Renal cortex interstitium (tissue), 11 donors: ENCODE measurements around the gene CAMKMT. TPM values are rescaled to one million over a fixed set of nuclear protein-coding genes. Genes with fewer than 3 reads are reported as not detected.

ENCODE experiments used
- DNase-seq, 11 donors: peaks; one replicate each; pipeline ENCODE4 v3.0.0-alpha.2; 2013; ENCODE audit warnings: low read depth in 9 of 11, low spot score in 4 of 11; ENCODE audit errors: extremely low read depth in 1 of 11
- polyA plus RNA-seq, 3 donors: library from polyadenylated mRNA; unstranded; fragments of 120-200 nt; gene quantifications; one replicate each; pipeline ENCODE4 v1.2.1, GENCODE V29; 2013; ENCODE audit not compliant: insufficient read length in 3 of 3

Gene CAMKMT
- polyA plus RNA-seq, 3 donors, result 13.2 to 14.8 (median 14.5) TPM

- no peak for DNase-seq
Observed at GRCh38 chr2:44651974-44652373, 290.2 kb downstream of the CAMKMT start.

DNA sequence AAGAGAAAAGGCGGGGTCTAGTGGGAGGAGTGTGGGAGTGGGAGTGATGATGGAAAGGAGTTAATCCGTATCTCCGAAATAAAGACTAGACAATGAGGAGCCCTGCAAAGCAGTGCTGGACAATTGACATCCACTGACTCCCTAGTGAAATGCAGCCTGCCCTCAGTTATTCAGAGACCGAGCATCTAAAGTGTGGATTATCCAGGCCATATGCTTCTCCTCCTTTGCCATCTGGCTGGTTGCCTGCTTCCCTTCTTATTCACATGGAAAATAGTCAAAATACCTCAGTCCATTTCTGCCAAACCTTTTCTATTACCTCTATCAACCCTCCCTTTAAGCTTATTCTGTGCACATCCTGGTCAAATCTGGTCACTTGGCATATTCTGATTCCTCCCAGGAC, 291.0 kb downstream of the CAMKMT start:
- DNase-seq, result no peak

DNA sequence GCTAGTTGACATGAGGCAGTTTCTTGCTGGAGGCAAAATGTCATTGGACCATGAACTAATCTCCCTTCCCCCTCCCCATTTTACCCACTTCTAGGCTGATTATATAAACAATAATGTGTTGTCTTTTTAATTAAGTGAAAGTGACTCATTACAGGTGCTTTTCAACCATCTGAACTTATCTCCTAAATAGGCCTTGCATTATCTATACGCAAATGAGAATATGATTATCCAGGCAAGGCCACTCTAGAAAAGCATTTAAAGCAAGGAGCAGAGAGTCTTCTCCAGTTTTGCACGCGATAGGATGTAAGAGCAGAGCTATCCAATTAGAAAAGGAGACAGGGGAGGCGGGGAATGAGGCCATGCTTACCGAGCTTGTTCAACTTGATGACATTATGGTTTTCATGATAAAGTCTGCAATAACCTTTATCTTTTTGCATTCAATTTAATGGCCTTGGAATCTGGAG, 293.7 kb downstream of the CAMKMT start:
- no peak for DNase-seq

GRCh38 chr2:44656460-44656859, 294.7 kb downstream of the CAMKMT start:
- DNase-seq, result no peak

DNA sequence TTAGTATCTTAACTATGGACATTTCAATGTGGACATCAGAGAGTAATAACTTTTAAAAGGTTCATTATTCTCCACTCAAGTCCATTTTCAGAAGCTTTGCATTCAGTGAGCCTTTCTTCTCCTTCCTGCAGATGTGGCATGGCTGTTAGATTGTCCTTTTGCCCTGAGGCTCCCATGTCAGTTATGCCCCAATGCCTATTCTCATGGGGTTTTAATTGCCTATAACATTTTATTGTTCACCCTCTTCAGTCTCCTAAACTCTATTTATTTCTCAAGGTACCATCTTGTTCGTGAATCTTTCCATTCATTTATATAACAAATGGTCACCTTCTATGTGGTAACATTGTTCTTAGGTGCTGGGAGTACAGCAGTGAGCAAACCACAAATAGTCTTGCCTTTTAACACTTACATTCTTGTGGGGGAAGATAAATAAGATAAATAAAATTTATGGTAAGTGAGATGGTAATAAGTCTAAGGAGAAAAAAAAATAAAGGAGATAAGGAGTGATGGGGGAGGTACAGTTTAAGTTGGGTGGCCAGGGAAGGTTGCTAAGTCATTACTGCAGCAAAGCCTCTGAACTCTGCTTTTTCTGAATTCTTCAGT, 301.8 kb downstream of the CAMKMT start:
- DNase-seq, result no peak

GRCh38 chr2:44668336-44668735, 306.6 kb downstream of the CAMKMT start:
- DNase-seq, result no peak

- DNase-seq, result no peak
Observed at GRCh38 chr2:44671276-44671675, 309.5 kb downstream of the CAMKMT start.

- no peak for DNase-seq
Observed at GRCh38 chr2:44671916-44672315, 310.2 kb downstream of the CAMKMT start.

DNA sequence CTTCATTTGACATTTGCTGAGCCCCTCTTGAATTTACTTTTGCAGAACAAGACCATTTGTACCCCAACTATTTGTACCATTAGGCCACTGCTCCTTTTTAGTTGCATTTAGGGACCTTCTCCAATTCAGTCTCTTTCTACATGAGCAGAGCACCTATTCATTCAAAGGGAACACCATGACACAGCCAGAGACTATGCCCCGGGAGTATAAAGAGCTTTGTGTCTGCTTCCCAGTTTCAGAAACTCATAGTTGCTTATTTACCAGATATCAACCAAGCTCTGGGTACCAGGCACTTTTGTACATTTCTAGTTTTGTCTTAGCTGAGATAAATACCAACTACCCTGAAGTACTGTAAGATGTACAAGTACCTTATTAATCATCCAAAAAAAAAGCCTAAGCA, 310.7 kb downstream of the CAMKMT start:
- DNase-seq, result no peak

GRCh38 chr2:44674473-44675284, 312.9 kb downstream of the CAMKMT start:
- no peak for DNase-seq

DNA sequence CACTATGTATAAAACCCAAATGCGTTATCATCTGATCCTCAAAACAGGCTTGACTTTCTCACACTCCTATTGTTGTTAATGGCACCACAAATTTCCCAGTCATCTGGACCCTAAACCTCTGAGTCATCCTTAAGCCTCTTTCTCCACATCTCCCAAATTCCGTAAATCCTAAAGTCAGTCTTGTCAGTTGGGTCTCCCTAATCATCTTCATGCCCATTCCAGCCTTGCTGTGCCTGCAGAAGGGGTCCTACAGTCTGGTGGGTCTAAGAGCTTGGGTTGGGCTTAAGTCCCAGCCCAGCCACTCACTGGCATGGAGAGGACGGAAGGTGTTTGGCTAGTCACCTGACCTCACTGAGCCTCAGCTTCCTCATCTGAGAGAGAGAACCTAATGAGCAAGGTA, 314.6 kb downstream of the CAMKMT start:
- no peak for DNase-seq

- DNase-seq, result no peak
Observed at GRCh38 chr2:44679584-44679983, 317.8 kb downstream of the CAMKMT start.

- peak in 6 of 11 donors; percentile 9 to 52 (median 27) for DNase-seq
Observed at GRCh38 chr2:44679990-44680389, 318.2 kb downstream of the CAMKMT start.

DNA sequence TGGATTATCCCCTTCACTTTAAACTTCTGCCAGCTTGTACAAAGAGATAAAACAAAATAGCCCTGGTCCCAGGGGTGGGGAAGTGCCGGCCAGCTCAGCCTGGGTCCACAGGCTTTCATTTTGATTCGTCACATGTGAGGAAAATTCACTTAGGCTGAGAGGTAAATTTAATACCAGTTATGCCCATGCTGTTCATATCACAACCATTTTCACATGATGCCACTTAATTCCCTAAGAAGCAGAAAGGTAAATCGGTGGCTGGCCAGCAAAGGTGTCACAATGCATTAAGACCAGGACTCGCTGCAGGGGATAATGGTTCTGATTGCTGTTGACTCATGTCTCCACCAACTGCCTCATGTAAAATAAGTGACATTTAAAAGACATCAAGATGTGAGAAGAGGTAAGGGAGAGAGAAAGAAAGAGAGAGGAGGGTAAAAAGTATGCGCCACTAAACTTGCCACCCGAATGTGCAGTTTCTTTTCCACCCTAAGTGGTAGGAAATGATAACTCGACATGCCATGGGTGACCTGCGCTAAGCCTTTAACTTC, 318.8 kb downstream of the CAMKMT start:
- DNase-seq, result no peak

- no peak for DNase-seq
Observed at GRCh38 chr2:44680983-44681531, 319.3 kb downstream of the CAMKMT start.

DNA sequence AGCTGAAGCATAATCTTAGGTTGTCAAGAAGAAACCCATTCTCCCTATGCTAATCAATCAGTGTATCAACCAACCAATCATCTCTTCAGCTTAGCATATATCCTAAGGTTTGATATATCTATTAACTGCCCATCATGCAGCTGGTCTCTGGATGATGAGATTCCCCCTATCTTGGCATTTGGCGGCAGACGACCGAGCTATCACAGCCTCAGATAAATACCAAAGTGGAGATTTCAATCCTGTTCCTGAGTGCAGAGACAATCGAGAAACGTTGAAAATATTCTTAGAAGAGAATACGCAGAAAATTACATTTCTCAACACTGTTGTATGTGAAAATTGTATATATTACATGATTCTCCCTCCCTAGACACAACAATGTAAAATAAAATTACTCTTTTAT, 320.7 kb downstream of the CAMKMT start:
- DNase-seq, result no peak

GRCh38 chr2:44684559-44684958, 322.8 kb downstream of the CAMKMT start:
- DNase-seq, result no peak

DNA sequence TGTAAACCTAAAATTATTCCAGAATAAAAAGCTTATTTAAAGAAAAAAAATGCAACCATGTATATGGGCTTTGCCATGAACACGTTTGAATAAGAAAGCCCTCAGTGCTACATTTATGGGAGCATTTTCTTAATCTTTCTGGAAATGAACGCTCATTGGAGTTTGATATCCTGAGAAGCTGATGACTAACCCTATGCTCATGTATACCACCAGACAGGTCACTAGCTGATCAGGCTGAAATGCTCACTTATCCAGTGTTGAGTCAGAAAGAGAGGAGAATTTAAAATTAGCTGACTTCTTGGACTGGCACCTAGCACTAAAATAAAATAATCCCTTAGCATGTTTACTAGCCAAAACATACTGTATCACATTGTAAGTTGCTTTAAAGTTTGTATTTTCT, 324.8 kb downstream of the CAMKMT start:
- DNase-seq, result no peak

DNA sequence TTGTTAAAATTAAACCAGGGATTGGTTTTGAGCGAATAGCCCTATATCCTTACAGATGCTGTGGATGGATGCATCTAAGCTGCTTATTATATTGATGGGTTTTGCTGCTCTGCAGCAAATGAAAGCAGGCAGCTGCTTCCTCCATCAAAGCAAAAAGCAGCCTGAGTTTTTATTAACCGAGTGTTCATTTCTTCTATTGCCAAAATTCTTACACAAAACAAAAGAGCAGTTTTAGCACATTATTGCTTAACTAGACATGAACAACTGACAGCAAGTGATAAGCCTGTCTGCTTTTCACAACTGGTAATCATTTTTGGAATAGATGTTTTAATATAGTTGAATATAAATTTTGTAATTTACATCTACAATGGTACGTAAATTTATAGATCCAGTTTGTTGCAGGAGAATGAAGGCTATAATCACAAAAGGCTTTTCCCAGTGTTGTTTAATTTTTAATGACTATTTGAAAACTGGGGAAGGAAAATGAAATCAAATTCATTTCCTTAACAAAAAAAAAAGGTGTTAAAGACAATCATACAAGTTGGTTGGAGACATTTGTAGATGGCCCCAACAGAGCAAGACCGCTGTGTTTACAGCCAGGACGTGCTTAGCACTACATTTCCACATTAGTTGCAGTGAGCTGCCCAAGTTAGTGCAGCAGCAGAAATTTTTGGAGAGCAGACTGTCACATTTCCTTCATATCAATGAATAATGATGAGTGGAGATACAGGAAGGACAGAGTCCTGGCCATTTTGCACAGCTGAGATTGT, 326.1 kb downstream of the CAMKMT start:
- DNase-seq, result no peak
